SH-SY5Y (cell line): ENCODE results near the gene DOK7.

Experiments used
- GATA2 ChIP-seq: IDR thresholded peaks from 2 replicates; pipeline ENCODE4 v1.6.1; 2011; ENCODE audit warnings: mild to moderate bottlenecking, low read depth, low read length
- GATA3 ChIP-seq: IDR thresholded peaks from 2 replicates; pipeline ENCODE4 v1.6.1; 2011; ENCODE audit warnings: low read depth, mild to moderate bottlenecking, low read length, moderate library complexity

DNA sequence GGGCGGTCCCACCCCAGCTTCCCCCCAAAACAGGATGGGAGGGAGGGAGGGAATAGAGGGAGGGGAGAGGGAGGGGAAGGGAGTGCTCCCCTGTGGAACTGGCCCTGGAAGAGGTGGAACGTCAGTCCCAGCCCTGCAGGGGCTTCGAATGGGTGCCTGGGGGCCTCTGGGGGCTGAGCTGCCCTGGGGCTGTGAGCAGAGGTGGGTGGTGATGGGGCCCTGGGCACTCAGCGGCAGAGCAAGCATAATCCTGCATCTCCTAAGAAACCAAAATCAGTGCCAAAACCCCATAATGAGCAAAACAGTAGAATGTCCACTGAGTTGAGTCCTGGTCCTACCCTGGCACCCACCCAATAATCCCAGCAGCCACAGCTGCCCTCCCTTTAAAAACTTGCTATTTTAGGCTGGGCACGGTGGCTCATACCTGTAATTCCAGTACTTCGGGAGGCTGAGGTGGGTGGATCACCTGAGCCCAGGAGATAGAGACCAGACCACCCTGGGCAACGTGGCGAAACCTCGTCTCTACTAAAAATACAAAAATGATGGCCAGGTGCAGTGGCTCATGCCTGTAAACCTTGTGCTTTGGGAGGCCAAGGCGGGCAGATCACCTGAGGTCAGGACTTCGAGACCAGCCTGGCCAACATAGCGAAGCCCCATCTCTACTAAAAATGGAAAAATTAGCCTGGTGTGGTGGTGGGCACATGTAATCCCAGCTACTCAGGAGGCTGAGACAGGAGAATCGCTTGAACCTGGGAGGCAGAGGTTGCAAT lies 11.1 kb downstream of the DOK7 start:
- TF ChIP-seq GATA2 (no peak), GATA3 (no peak)
